Esophagus squamous epithelium (tissue), 5 donors: ENCODE measurements around the gene MLPH. TPM values are rescaled to one million over a fixed set of nuclear protein-coding genes. Genes with fewer than 3 reads are reported as not detected.

Source experiments
- DNase-seq: peaks from one replicate; lab custom pipeline; 2025; lab: John Stamatoyannopoulos, UW
- H3K27ac ChIP-seq, 4 donors: fragments of 200-600 bp; sonication (generic); one replicate each; pipeline ENCODE4 v1.5.1; 2016 to 2019; ENCODE audit warnings: mild to moderate bottlenecking in 1 of 4
- H3K27me3 ChIP-seq, 4 donors: fragments of 200-600 bp; sonication (generic); 1 replicate in 3 of 4; 2 replicates in 1 of 4; pipeline versions ENCODE4 v1.5.1 to v1.6.0; 2017 to 2021; ENCODE audit warnings: antibody characterized with exemption in 1 of 4
- H3K36me3 ChIP-seq, 3 donors: fragments of 200-600 bp; sonication (generic); one replicate each; pipeline ENCODE4 v1.5.1; 2016 to 2019
- H3K4me1 ChIP-seq, 3 donors: fragments of 200-600 bp; sonication (generic); one replicate each; pipeline ENCODE4 v1.5.1; 2017 to 2019
- H3K4me3 ChIP-seq, 4 donors: fragments of 200-600 bp; sonication (generic); 1 replicate in 3 of 4; 2 replicates in 1 of 4; pipeline ENCODE4 v1.5.1; 2016 to 2019; ENCODE audit warnings: mild to moderate bottlenecking in 2 of 4, moderate library complexity in 1 of 4
- H3K9me3 ChIP-seq, 3 donors: fragments of 200-600 bp; sonication (generic); one replicate each; pipeline ENCODE4 v1.5.1; 2016 to 2019
- CTCF ChIP-seq, 6 experiments: fragments of 450-650 bp in 4 of 6; fragments of 200-600 bp in 2 of 6; sonication (generic) in 2 of 6; IDR thresholded peaks; one replicate each; pipeline ENCODE4 v1.5.1; 2016 to 2019; ENCODE audit warnings: antibody characterized with exemption in 6 of 6, mild to moderate bottlenecking in 4 of 6, moderate library complexity in 4 of 6
- POLR2A ChIP-seq, 4 donors: fragments of 450-650 bp; IDR thresholded peaks; one replicate each; pipeline ENCODE4 v1.6.1; 2017; ENCODE audit warnings: antibody characterized with exemption in 4 of 4, mild to moderate bottlenecking in 4 of 4, moderate library complexity in 3 of 4
- WGBS, 2 donors: methylation state at CpG; one replicate each; pipeline ENCODE4 v1.1.5; 2018; 5-methylcytosine and 5-hydroxymethylcytosine counted together
- intact Hi-C: fragments of 100-400 bp; cut with DNase I; formaldehyde crosslinking; loops from one replicate; pipeline ENCODE4 v1.15.0; 2022
- total RNA-seq, 4 donors: library from RNA; depleted of rRNA; stranded (reverse); fragments of >200 nt; gene quantifications; one replicate each; pipeline ENCODE4 v1.1.0, GENCODE V29; 2016
- donor health status: DM: yes; HTN: yes; CAD: no.

Gene MLPH
- total RNA-seq, 4 donors from 2014 or later = 1.8 to 10.5 (median 7.6) TPM

- Histone ChIP-seq H3K4me1 (peaks cover 6 to 57% (median 12%) of the 10 kb centered on the region in 3 donors), H3K27me3 (peaks cover 0 to 8% (median 0%) of the 10 kb centered on the region in 4 donors), H3K27ac (peak overlapping the region; percentile 87 to 96 (median 91)), H3K9me3 (no peaks in the 10 kb centered on the region), H3K4me3 (peak overlapping the region; percentile 56 to 91 (median 74)), H3K36me3 (no peaks in the 10 kb centered on the region)
- 8 to 35% methylated on average over 9 to 10 of the region's 17 CpGs for WGBS, 2 donors
- intact Hi-C loops = loop anchor here (10.0 kb wide), 1 partner anchor 321 kb away; no protein-coding TSS in a partner anchor
- DNase-seq = no peak
- TF ChIP-seq POLR2A (IDR thresholded peaks at IDR 0.05) (no peak), CTCF (IDR thresholded peaks at IDR 0.05) (no peak)
Observed at GRCh38 chr2:237475704-237476141, 11.3 kb upstream of the MLPH start.

- TF ChIP-seq POLR2A (IDR thresholded peaks at IDR 0.05) (no peak), CTCF (IDR thresholded peaks at IDR 0.05) (no peak)
- WGBS, 2 donors = 70 to 87% methylated on average over 2 of the region's 2 CpGs
- DNase-seq = no peak
- H3K36me3 ChIP-seq = no peaks in the 10 kb centered on the region
- intact Hi-C loops = loop anchor here (10.0 kb wide), 1 partner anchor 323 kb away; no protein-coding TSS in a partner anchor
- no peak overlapping the region for H3K4me3 ChIP-seq
- no peak overlapping the region for H3K27ac ChIP-seq
- peaks cover 0 to 8% (median 0%) of the 10 kb centered on the region in 4 donors for H3K27me3 ChIP-seq
- H3K9me3 ChIP-seq = no peaks in the 10 kb centered on the region
- H3K4me1 ChIP-seq = peaks cover 8 to 61% (median 12%) of the 10 kb centered on the region in 3 donors
Observed at GRCh38 chr2:237478095-237478494, 9.0 kb upstream of the MLPH start.

GRCh38 chr2:237478979-237479378 lies 8.1 kb upstream of the MLPH start:
- H3K9me3 ChIP-seq = no peaks in the 10 kb centered on the region
- H3K27ac ChIP-seq = no peak overlapping the region
- H3K4me3 ChIP-seq = no peak overlapping the region
- DNase-seq = no peak
- TF ChIP-seq POLR2A (IDR thresholded peaks at IDR 0.05) (no peak), CTCF (IDR thresholded peaks at IDR 0.05) (no peak)
- peaks cover 0 to 8% (median 0%) of the 10 kb centered on the region in 4 donors for H3K27me3 ChIP-seq
- H3K36me3 ChIP-seq = no peaks in the 10 kb centered on the region
- peaks cover 9 to 62% (median 12%) of the 10 kb centered on the region in 3 donors for H3K4me1 ChIP-seq
- WGBS, 2 donors = 31 to 37% methylated on average over 3 of the region's 3 CpGs
- intact Hi-C loops = loop anchor here (10.0 kb wide), 1 partner anchor 324 kb away; no protein-coding TSS in a partner anchor

- TF ChIP-seq CTCF (IDR thresholded peaks at IDR 0.05) (no peak), POLR2A (IDR thresholded peaks at IDR 0.05) (no peak)
- no peak overlapping the region for H3K27ac ChIP-seq
- H3K4me3 ChIP-seq = no peak overlapping the region
- DNase-seq = no peak
- no peaks in the 10 kb centered on the region for H3K36me3 ChIP-seq
- WGBS, 2 donors = 35 to 41% methylated on average over 4 of the region's 4 CpGs
- no peaks in the 10 kb centered on the region for H3K9me3 ChIP-seq
- intact Hi-C loops = loop anchor here (10.0 kb wide), 1 partner anchor 325 kb away; no protein-coding TSS in a partner anchor
- H3K4me1 ChIP-seq = peaks cover 3 to 54% (median 5%) of the 10 kb centered on the region in 3 donors
- H3K27me3 ChIP-seq = peaks cover 0 to 13% (median 0%) of the 10 kb centered on the region in 4 donors
Observed at GRCh38 chr2:237479747-237480146, 7.3 kb upstream of the MLPH start.

GRCh38 chr2:237480556-237480955 lies 6.5 kb upstream of the MLPH start:
- Histone ChIP-seq H3K27ac (no peak overlapping the region), H3K4me1 (peaks cover 3 to 48% (median 3%) of the 10 kb centered on the region in 3 donors), H3K36me3 (no peaks in the 10 kb centered on the region), H3K4me3 (no peak overlapping the region), H3K9me3 (no peaks in the 10 kb centered on the region), H3K27me3 (peaks cover 0 to 18% (median 0%) of the 10 kb centered on the region in 4 donors)
- DNase-seq = no peak
- intact Hi-C loops = no loop called here
- TF ChIP-seq POLR2A (IDR thresholded peaks at IDR 0.05) (no peak), CTCF (IDR thresholded peaks at IDR 0.05) (no peak)
- WGBS, 2 donors = 82 to 88% methylated on average over 7 of the region's 7 CpGs
